ENCODE data around the gene SEMA3B.

DNA sequence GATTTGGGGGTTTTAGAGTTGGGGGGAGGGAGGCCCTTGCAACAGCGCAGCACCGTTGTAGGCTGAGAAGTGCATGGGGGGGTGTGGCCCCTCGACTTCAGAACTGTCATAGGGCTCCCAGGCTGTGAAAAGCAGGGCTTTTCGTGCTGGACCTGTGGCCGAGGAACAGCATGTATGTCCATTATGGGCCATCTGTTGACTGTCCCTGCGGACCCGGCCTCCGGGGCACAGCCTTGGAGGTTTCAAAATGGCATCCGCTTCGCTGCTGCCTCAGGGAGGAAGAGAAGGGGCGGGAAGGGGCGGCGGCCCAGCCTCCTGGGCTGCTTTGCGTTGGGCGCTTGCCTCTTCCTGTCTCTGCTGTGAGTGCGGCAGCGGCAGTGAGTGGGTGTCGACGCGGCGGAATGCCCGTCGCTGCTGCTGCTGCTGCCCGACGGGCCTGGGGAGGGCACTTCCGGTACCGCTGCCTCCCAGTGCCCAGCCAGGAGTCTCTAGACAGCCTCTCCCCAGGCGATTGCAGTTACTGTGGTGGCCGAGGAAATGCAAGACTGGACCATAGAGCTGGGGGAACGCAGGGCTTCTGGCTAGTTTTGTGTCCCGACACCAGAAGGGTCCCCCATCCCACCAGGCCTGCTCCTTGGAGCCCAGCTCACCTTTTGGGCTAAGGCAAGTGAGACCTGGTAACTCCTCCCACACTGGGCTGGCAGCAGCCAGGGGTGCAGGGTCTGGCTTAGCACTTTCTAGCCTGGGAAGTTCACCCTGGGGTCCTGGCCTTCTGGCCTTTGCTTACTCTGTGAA is 31.0 kb upstream of the SEMA3B start:
- TF ChIP-seq EP300 (IDR thresholded peaks at IDR 0.05) (peak in 1 of 4 donors; percentile 30), CTCF (IDR thresholded peaks at IDR 0.05) (no peak), POLR2A (IDR thresholded peaks at IDR 0.05) (peak in 3 of 4 donors; percentile 55 to 82 (median 75))

Data from upper lobe of left lung (tissue), 4 donors.